H1 (cell line): ENCODE measurements around the gene SLC1A3. TPM values are rescaled to one million over a fixed set of nuclear protein-coding genes. Genes with fewer than 3 reads are reported as not detected.

Source experiments
- CHD7 ChIP-seq: fragments of 300-600 bp; sonication (generic); IDR thresholded peaks from 2 replicates; pipeline ENCODE4 v1.7.1; 2012; ENCODE audit warnings: low read length, moderate library complexity, mild to moderate bottlenecking, inconsistent platforms; ENCODE audit not compliant: insufficient replicate concordance
- EP300 ChIP-seq, 2 experiments: IDR thresholded peaks; 1 replicate in 1 of 2; 2 replicates in 1 of 2; pipeline ENCODE4 v1.6.1; 2011 to 2012; ENCODE audit warnings: low read depth in 2 of 2, low read length in 2 of 2, mild to moderate bottlenecking in 2 of 2, borderline replicate concordance in 1 of 2, inconsistent platforms in 1 of 2, moderate library complexity in 1 of 2
- KDM5A ChIP-seq: fragments of 200-600 bp; IDR thresholded peaks from 2 replicates; pipeline ENCODE4 v1.7.1; 2012; ENCODE audit warnings: mild to moderate bottlenecking, low read length, inconsistent platforms, mixed read lengths
- NRF1 ChIP-seq: IDR thresholded peaks from 2 replicates; pipeline ENCODE4 v1.6.1; 2011; ENCODE audit warnings: mild to moderate bottlenecking, low read depth, low read length, improper control_type of control experiment
- SRF ChIP-seq: IDR thresholded peaks from 2 replicates; pipeline ENCODE4 v1.6.1; 2011; ENCODE audit warnings: mild to moderate bottlenecking, low read depth, low read length, moderate library complexity
- TEAD4 ChIP-seq: IDR thresholded peaks from 2 replicates; pipeline ENCODE4 v1.6.1; 2012; ENCODE audit warnings: low read depth, low read length, inconsistent platforms, mixed read lengths
- polyA plus RNA-seq, 7 experiments: library from polyadenylated mRNA; depleted of rRNA in 3 of 7; stranded (reverse) in 5 of 7; unstranded in 2 of 7; fragments of >200 nt in 5 of 7; fragments of 200-250 nt in 2 of 7; gene quantifications; 1 replicate in 5 of 7; 2 replicates in 1 of 7; 4 replicates in 1 of 7; pipeline versions ENCODE4 v1.2.1 to v1.2.3, GENCODE V29; 2011 to 2013; ENCODE audit warnings: missing spikeins in 2 of 7, mixed read lengths in 2 of 7
- total RNA-seq: library from RNA; stranded (reverse); fragmentation: NEBNext Ultra II Directional; extraction: Animal tissue kit (Norgen Biotek cat#: 25700); gene quantifications from 2 replicates; pipeline ENCODE4 v1.2.1, GENCODE V29; 2021

The SLC1A3 gene
- total and polyA plus RNA-seq, 2 of the 8 experiments (the other 6 are each of a cell fraction or from before 2014, with no cell fraction given) = 26.7 to 35.3 TPM

- TF ChIP-seq CHD7 (no peak), KDM5A (no peak), TEAD4 (no peak), EP300 (IDR thresholded peaks at IDR 0.05; ENCODE audit: borderline replicate concordance in 1 of 2, low read depth in 2 of 2, low read length in 2 of 2) (no peak), NRF1 (no peak), SRF (no peak)
These were observed 36.9 kb upstream of the SLC1A3 start (continued) for GRCh38 chr5:36569491-36569890.
